Smooth muscle cell (in vitro differentiated cells): ENCODE results near the gene WDR74. TPM values are rescaled to one million over a fixed set of nuclear protein-coding genes. Genes with fewer than 3 reads are reported as not detected.
"Not testable (repeated sequence)": the region's sequence is repeated elsewhere in the genome, so short reads cannot be mapped to it uniquely, and the experiment has no call there.

Source experiments
- DNase-seq: peaks from one replicate; lab custom pipeline; 2025; ENCODE audit not compliant: unreplicated experiment; lab: John Stamatoyannopoulos, UW
- H2AFZ ChIP-seq: fragments of 200-600 bp; sonication (generic); 2 replicates; pipeline ENCODE4 v1.6.0; 2016; ENCODE audit warnings: antibody characterized with exemption, low read depth, mild to moderate bottlenecking
- H3F3A ChIP-seq: fragments of 200-600 bp; sonication (generic); 2 replicates; pipeline ENCODE4 v1.6.0; 2017; ENCODE audit warnings: antibody characterized with exemption, low read depth
- H3K27ac ChIP-seq: fragments of 200-600 bp; sonication (generic); 2 replicates; pipeline ENCODE4 v1.5.1; 2016; ENCODE audit warnings: low read depth, mild to moderate bottlenecking
- H3K27me3 ChIP-seq: fragments of 200-600 bp; sonication (generic); 2 replicates; pipeline ENCODE4 v1.6.1; 2016; ENCODE audit warnings: low read depth, mild to moderate bottlenecking
- H3K36me3 ChIP-seq: fragments of 200-600 bp; sonication (generic); 2 replicates; pipeline ENCODE4 v1.5.1; 2016; ENCODE audit warnings: low read depth
- H3K4me1 ChIP-seq: fragments of 200-600 bp; sonication (generic); 2 replicates; pipeline ENCODE4 v1.5.1; 2016; ENCODE audit warnings: low read depth
- H3K4me2 ChIP-seq: fragments of 200-600 bp; sonication (generic); 2 replicates; pipeline ENCODE4 v1.6.0; 2016; ENCODE audit warnings: mild to moderate bottlenecking
- H3K4me3 ChIP-seq: fragments of 200-600 bp; sonication (generic); 2 replicates; pipeline ENCODE4 v1.5.1; 2016; ENCODE audit warnings: mild to moderate bottlenecking
- H3K79me2 ChIP-seq: fragments of 200-600 bp; sonication (generic); 2 replicates; pipeline ENCODE4 v1.6.0; 2016; ENCODE audit warnings: low read depth, mild to moderate bottlenecking
- H3K9ac ChIP-seq: fragments of 200-600 bp; sonication (generic); 2 replicates; pipeline ENCODE4 v1.6.0; 2016; ENCODE audit warnings: low read depth
- H3K9me3 ChIP-seq: fragments of 200-600 bp; sonication (generic); replicated peaks from 2 replicates; pipeline ENCODE4 v1.5.1; 2016; ENCODE audit warnings: low read depth
- H4K20me1 ChIP-seq: fragments of 200-600 bp; sonication (generic); 2 replicates; pipeline ENCODE4 v1.6.0; 2016; ENCODE audit warnings: low read depth
- CTCF ChIP-seq: fragments of 200-600 bp; sonication (generic); IDR thresholded peaks from 2 replicates; pipeline ENCODE4 v1.5.1; 2017; ENCODE audit warnings: borderline replicate concordance, mild to moderate bottlenecking, antibody characterized with exemption; ENCODE audit not compliant: insufficient read depth, poor library complexity, severe bottlenecking
- WGBS: methylation state at CpG from one replicate; pipeline ENCODE4 v1.1.7; 2016; ENCODE audit warnings: low lambda C conversion rate; 5-methylcytosine and 5-hydroxymethylcytosine counted together
- polyA plus RNA-seq: library from polyadenylated mRNA; unstranded; fragments of >200 nt; fragmentation: Nextera tagmentation; extraction: Ambion mirVana; gene quantifications from 2 replicates; pipeline ENCODE4 v1.2.1, GENCODE V29; 2016
- total RNA-seq: library from RNA; depleted of rRNA; stranded (reverse); fragments of >200 nt; gene quantifications from 2 replicates; pipeline ENCODE4 v1.2.3, GENCODE V29; 2014

The WDR74 gene
- total and polyA plus RNA-seq, 2 experiments from 2014 or later: 36.6 to 46.1 TPM

- Histone ChIP-seq H3K27me3 (no peaks in the 10 kb centered on the region), H3K9ac (peak within 1 kb of the TSS; percentile 99), H4K20me1 (peaks cover 39% of the 10 kb centered on the region), H3F3A (no peaks in the 10 kb centered on the region), H3K4me1 (peaks cover 8% of the 10 kb centered on the region), H3K79me2 (peaks cover 72% of the 10 kb centered on the region), H2AFZ (no peak within 1 kb of the TSS), H3K4me3 (peak within 1 kb of the TSS; percentile 100), H3K36me3 (no peaks in the 10 kb centered on the region), H3K27ac (peak within 1 kb of the TSS; percentile 98), H3K9me3 (no peaks in the 10 kb centered on the region), H3K4me2 (peak within 1 kb of the TSS; percentile 99)
- WGBS: 15% methylated on average over 38 of the region's 40 CpGs
- TF ChIP-seq CTCF: no peak
- peak; percentile 67 for DNase-seq
Measured at GRCh38 chr11:62832336-62833234, 6.8 kb downstream of the WDR74 start, which contains the start of gene TEX54. TSS of gene TEX54 (minus strand) at chr11:62832841.

- peak within 1 kb of the TSS; percentile 100 for H3K4me3 ChIP-seq
- no peaks in the 10 kb centered on the region for H3K9me3 ChIP-seq
- H3K36me3 ChIP-seq: peaks cover 5% of the 10 kb centered on the region
- WGBS: 2% methylated on average over 63 of the region's 65 CpGs
- H3K79me2 ChIP-seq: peaks cover 72% of the 10 kb centered on the region
- TF ChIP-seq CTCF: no peak
- peak within 1 kb of the TSS; percentile 99 for H3K4me2 ChIP-seq
- no peaks in the 10 kb centered on the region for H3F3A ChIP-seq
- no peaks in the 10 kb centered on the region for H3K27me3 ChIP-seq
- H3K9ac ChIP-seq: peak within 1 kb of the TSS; percentile 99
- peaks cover 8% of the 10 kb centered on the region for H3K4me1 ChIP-seq
- peaks cover 48% of the 10 kb centered on the region for H4K20me1 ChIP-seq
- H3K27ac ChIP-seq: peak within 1 kb of the TSS; percentile 98
- no peak within 1 kb of the TSS for H2AFZ ChIP-seq
- peak; percentile 98 for DNase-seq
Measured at GRCh38 chr11:62831520-62832335, 7.7 kb downstream of the WDR74 start, which contains the start of gene STX5. TSS of gene STX5 (minus strand) at chr11:62832051. CDS start at chr11:62831243, 808 bp downstream.

- no peak for DNase-seq
- H3K9me3 ChIP-seq: no peaks in the 10 kb centered on the region
- H2AFZ ChIP-seq: no peak overlapping the region
- peaks cover 54% of the 10 kb centered on the region for H4K20me1 ChIP-seq
- H3K4me1 ChIP-seq: peaks cover 8% of the 10 kb centered on the region
- H3K4me3 ChIP-seq: peak overlapping the region; percentile 100
- 3% methylated on average over 31 of the region's 33 CpGs for WGBS
- H3K79me2 ChIP-seq: peaks cover 77% of the 10 kb centered on the region
- peak overlapping the region; percentile 98 for H3K27ac ChIP-seq
- H3K4me2 ChIP-seq: peak overlapping the region; percentile 99
- H3K27me3 ChIP-seq: no peaks in the 10 kb centered on the region
- peaks cover 5% of the 10 kb centered on the region for H3K36me3 ChIP-seq
- no peaks in the 10 kb centered on the region for H3F3A ChIP-seq
- H3K9ac ChIP-seq: peak overlapping the region; percentile 99
- no peak for TF ChIP-seq CTCF
Measured at GRCh38 chr11:62830904-62831519, 8.4 kb downstream of the WDR74 start.

- not testable (repeated sequence) for H3K4me2 ChIP-seq, H3K4me1 ChIP-seq, H2AFZ ChIP-seq, H3K4me3 ChIP-seq, DNase-seq, H3K9me3 ChIP-seq, H3K27me3 ChIP-seq, H3F3A ChIP-seq, H3K27ac ChIP-seq, H3K9ac ChIP-seq
- Histone ChIP-seq H4K20me1 (peaks cover 64% of the 10 kb centered on the region), H3K36me3 (peaks cover 19% of the 10 kb centered on the region), H3K79me2 (peaks cover 66% of the 10 kb centered on the region)
- 99% methylated on average over 8 of the region's 8 CpGs for WGBS
Measured at GRCh38 chr11:62828130-62828529, 11.3 kb downstream of the WDR74 start.
